Stimulated activated CD4-positive, alpha-beta T cell treated with anti-CD3 and anti-CD28 coated beads, Interleukin-2, amount 100 ng/mL, for 4 hours (primary cell): ENCODE measurements around the gene ANO7.
"Not testable (repeated sequence)": the region's sequence is repeated elsewhere in the genome, so short reads cannot be mapped to it uniquely, and the experiment has no call there.

Experiments used
- DNase-seq: peaks from one replicate; pipeline ENCODE4 v3.0.0-alpha.2; 2020; ENCODE audit warnings: low read depth

ANO7 gene

GRCh38 chr2:241190291-241190981 lies 2.0 kb downstream of the ANO7 start:
- DNase-seq, result no peak

GRCh38 chr2:241191081-241191480 lies 2.6 kb downstream of the ANO7 start:
- DNase-seq, result no peak

- no peak for DNase-seq
These were observed 4.8 kb downstream of the ANO7 start for GRCh38 chr2:241193271-241193670.

GRCh38 chr2:241194811-241195210 lies 6.3 kb downstream of the ANO7 start:
- no peak for DNase-seq

GRCh38 chr2:241195506-241196130 lies 7.1 kb downstream of the ANO7 start:
- no peak for DNase-seq

GRCh38 chr2:241197246-241197645 lies 8.8 kb downstream of the ANO7 start:
- DNase-seq, result not testable (repeated sequence)

- no peak for DNase-seq
These were observed 9.5 kb downstream of the ANO7 start for GRCh38 chr2:241197947-241198346.

GRCh38 chr2:241198381-241199279 lies 10.2 kb downstream of the ANO7 start:
- DNase-seq, result no peak

GRCh38 chr2:241199286-241199685 lies 10.8 kb downstream of the ANO7 start:
- DNase-seq, result no peak

GRCh38 chr2:241199897-241200821 lies 11.7 kb downstream of the ANO7 start:
- no peak for DNase-seq

GRCh38 chr2:241200822-241201395 lies 12.4 kb downstream of the ANO7 start:
- no peak for DNase-seq

- no peak for DNase-seq
These were observed 13.2 kb downstream of the ANO7 start for GRCh38 chr2:241201445-241202267.

GRCh38 chr2:241202268-241202585 lies 13.8 kb downstream of the ANO7 start:
- DNase-seq, result no peak

GRCh38 chr2:241202681-241203080 lies 14.2 kb downstream of the ANO7 start:
- no peak for DNase-seq

- DNase-seq, result no peak
These were observed 14.9 kb downstream of the ANO7 start for GRCh38 chr2:241203218-241204009.

GRCh38 chr2:241204010-241204384 lies 15.5 kb downstream of the ANO7 start:
- DNase-seq, result no peak

GRCh38 chr2:241204490-241204889 lies 16.0 kb downstream of the ANO7 start:
- DNase-seq, result no peak

- DNase-seq, result no peak
These were observed 16.6 kb downstream of the ANO7 start for GRCh38 chr2:241205086-241205485.

- DNase-seq, result no peak
These were observed 18.7 kb downstream of the ANO7 start for GRCh38 chr2:241207151-241207550.

- DNase-seq, result no peak
These were observed 19.2 kb downstream of the ANO7 start for GRCh38 chr2:241207641-241208040.
